Liver (tissue), 3 donors: ENCODE measurements around the gene EEFSEC.

ENCODE experiments used
- ATF3 ChIP-seq: IDR thresholded peaks from 2 replicates; pipeline ENCODE4 v1.6.1; 2016; ENCODE audit warnings: antibody characterized with exemption
- CTCF ChIP-seq: fragments of 150-350 bp; IDR thresholded peaks from 2 replicates; pipeline ENCODE4 v1.5.1; 2017; ENCODE audit warnings: improper control_type of control experiment, low read depth, low read length; ENCODE audit not compliant: missing input control
- FOXA1 ChIP-seq: IDR thresholded peaks from 2 replicates; pipeline ENCODE4 v1.6.1; 2016; ENCODE audit warnings: antibody characterized with exemption
- HNF4A ChIP-seq, 2 donors: conservative IDR thresholded peaks; 2 replicates each; pipeline ENCODE4 v1.6.1; 2016; ENCODE audit warnings: antibody characterized with exemption in 2 of 2, mild to moderate bottlenecking in 2 of 2
- JUND ChIP-seq, 2 donors: IDR thresholded peaks; 2 replicates each; pipeline ENCODE4 v1.6.1; 2016; ENCODE audit warnings: antibody characterized with exemption in 2 of 2
- MAX ChIP-seq: IDR thresholded peaks from 2 replicates; pipeline ENCODE4 v1.6.1; 2016; ENCODE audit warnings: antibody characterized with exemption
- REST ChIP-seq: IDR thresholded peaks from 2 replicates; pipeline ENCODE4 v1.6.1; 2016; ENCODE audit warnings: antibody characterized with exemption, mild to moderate bottlenecking
- RXRA ChIP-seq, 2 donors: IDR thresholded peaks; 2 replicates each; pipeline ENCODE4 v1.6.1; 2017 to 2018; ENCODE audit warnings: antibody characterized with exemption in 2 of 2, mild to moderate bottlenecking in 1 of 2
- TAF1 ChIP-seq: conservative IDR thresholded peaks from 2 replicates; pipeline ENCODE4 v1.6.1; 2016; ENCODE audit warnings: antibody characterized with exemption, mild to moderate bottlenecking
- donor health status: healthy.
- donor health status: healthy.

GRCh38 chr3:128107834-128108233, 45.4 kb upstream of the EEFSEC start:
- TF ChIP-seq CTCF: no peak
- no peak for TF ChIP-seq MAX
- no peak for TF ChIP-seq RXRA (IDR thresholded peaks at IDR 0.05)
- TF ChIP-seq TAF1: no peak
- no peak for TF ChIP-seq ATF3
- no peak for TF ChIP-seq FOXA1
- TF ChIP-seq JUND (IDR thresholded peaks at IDR 0.05): no peak
- no peak for TF ChIP-seq REST
- no peak for TF ChIP-seq HNF4A (conservative IDR thresholded peaks at IDR 0.05)
